UCSD-AML1 (cell line): ENCODE measurements around the gene CACNB4.
"Not testable (repeated sequence)": the region's sequence is repeated elsewhere in the genome, so short reads cannot be mapped to it uniquely, and the experiment has no call there.

Experiments used
- DNase-seq: peaks from one replicate; lab custom pipeline; 2025; ENCODE audit not compliant: unreplicated experiment; lab: John Stamatoyannopoulos, UW

Gene CACNB4

DNA sequence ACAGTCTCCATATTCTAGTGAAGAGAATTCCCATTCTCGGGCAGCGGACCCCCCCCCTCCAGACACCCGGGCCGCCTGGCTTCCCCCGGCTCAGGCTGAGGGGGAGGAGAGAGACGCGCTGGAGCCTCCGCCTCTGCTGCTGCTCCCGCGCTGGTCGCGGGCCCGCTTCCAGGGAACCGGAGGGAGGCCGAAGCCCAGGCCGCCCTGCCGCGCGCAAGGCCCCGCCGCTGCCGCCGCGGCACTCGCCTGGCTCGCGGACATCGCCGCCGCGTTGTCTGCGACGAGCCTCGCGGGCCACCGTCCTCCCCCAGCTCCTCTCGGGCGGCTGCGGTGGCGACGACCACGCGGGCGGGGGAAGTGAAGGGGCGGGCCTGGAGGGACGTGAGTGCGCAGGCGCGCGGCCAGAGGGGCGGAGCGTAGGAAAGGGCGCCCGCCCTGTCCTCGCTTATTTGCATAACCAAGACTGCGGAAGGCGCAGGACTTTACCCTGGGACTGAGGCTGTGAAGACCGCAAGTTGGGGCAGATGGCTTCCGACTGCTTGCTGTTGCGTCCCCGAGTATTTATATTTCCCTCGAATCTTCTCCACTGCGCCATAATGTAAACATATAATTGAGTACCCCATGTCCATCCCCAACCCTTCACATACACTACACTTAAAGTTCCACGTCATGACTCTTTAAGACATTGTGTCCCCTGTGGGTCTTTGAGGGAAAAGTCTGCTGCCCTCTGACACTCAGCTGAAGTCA is 270.5 kb downstream of the CACNB4 start, which contains the start of gene ARL5A:
Gene ARL5A (minus strand): TSS at position 279 of the 747 bp plus-strand sequence. CDS start 245 bp downstream, at position 34.
- DNase-seq, result peak; percentile 97

DNA sequence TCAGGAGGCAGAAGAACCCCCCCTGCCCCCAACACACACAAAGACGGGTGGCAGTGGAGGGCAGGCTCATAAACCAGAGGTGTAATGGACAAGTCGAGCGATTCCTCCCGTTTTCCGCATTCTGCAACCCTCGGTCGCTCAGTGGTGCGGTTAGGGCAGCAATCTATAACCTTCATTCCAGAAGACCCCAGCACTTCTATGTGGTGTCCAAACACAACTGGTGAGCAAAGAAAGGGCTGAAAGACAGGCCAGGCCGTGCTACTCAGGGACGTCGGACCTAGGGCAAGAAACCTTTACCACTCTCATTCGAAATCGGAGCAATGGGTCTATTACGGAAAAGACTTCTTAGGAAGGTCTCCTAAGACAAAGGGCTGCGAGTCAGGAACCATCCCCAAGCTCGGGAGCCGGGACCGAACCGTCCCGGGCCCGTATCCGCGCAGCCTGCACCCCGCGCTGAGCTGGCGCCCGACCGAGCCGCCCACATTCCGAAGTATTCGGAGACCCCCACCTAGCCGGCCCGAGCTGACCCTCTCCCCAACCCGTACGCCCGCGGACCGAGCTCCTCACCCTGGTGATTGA is 271.2 kb downstream of the CACNB4 start:
- DNase-seq, result peak; percentile 50

GRCh38 chr2:151826737-151827157 is 272.1 kb downstream of the CACNB4 start:
- DNase-seq, result no peak

GRCh38 chr2:151824886-151825285 is 274.0 kb downstream of the CACNB4 start:
- no peak for DNase-seq

GRCh38 chr2:151823651-151824050 is 275.2 kb downstream of the CACNB4 start:
- DNase-seq, result no peak

DNA sequence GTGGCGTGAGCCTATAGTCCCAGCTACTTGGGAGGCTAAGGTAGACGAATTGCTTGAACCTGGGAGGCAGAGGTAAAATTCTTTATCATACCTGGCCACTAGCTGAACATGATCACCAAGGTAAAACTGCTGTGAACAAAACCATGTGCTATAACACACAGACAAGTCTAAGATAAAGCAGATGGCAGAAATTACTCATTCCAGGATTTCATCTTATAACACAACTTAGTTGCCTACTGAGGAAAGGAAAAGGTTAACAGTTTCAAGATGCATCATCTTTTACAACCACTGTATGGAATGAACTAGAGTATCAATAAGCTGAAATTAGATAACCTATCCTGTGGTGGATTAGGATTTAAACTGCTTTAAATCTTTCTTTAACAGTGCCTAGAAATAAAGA is 278.9 kb downstream of the CACNB4 start:
- DNase-seq, result no peak

- DNase-seq, result no peak
Measured at GRCh38 chr2:151817929-151818328, 280.9 kb downstream of the CACNB4 start.

- no peak for DNase-seq
Measured at GRCh38 chr2:151816843-151817242, 282.0 kb downstream of the CACNB4 start.

- DNase-seq, result no peak
Measured at GRCh38 chr2:151815821-151816489, 282.9 kb downstream of the CACNB4 start.

DNA sequence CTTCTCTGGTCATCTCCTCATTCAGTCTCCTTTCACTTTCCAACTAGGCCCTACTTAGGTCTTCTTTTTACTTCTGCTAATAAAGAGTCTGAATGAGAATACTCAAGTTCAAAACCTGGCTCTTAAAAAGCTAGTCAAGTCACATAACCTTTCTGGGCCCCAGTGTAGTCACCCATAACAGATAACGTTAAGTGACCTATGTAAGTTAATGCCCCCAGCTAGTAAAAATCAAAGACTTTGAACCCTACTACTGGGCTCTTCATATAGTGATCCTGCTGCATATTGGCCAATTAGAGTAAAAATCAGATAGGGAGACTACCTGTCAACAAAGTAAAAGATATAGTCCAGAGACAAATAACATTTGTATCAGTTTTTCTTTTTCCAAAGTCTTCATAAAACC is 288.4 kb downstream of the CACNB4 start:
- DNase-seq, result no peak

- DNase-seq, result no peak
Measured at GRCh38 chr2:151809073-151809383, 289.8 kb downstream of the CACNB4 start.

DNA sequence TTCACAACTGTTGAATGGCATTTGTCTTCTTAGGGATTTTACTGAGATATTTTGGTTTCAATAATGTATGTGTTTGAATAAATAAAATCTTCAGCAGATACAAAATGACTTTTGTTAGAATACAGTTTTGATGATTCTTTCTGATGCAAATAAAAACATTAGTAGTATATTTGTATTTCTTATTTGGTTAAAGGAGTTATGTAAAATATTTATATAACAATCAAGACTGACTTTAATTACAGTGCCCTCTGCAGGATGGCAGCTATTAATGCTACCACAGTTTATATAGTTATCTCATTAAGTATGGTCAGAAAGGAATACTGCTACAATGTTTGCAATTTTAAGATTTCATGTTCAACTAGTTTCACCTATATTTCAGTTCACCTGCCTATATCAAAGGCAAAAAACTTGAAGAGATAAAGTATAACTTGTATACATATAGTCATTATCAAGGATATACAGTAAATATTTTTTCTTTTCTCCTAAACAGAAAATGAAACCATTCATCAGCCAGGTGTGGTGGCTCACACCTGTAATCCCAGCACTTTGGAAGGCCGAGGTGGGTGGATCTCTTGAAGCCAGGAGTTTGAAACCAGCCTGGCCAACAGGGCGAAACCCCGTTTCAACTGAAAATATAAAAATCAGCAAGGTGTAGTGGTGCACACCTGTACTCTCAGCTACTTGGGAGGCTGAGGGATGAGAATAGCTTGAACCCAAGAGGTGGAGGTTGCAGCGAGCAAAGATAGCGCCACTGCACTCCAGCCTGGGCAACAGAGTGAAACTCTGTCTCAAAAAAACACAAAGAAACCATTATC is 290.4 kb downstream of the CACNB4 start:
- DNase-seq, result no peak

DNA sequence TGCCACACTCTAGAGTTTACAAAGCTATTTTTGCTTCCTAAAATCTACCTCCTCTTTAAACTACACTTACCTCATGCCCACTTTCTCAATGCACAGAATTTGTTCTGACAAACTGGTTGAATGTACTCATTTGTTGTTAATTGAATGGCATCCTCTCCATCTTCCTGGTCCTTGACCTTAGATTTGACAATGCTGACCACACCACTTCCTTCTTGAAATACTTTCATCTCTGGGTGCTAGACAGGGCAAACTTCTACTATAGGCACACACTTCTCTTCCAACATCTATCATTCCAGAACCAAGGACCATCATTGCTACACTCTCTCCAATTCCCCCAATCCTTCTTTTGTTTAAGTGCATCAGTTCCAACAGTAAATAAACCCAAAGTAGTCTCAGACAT is 292.9 kb downstream of the CACNB4 start:
- no peak for DNase-seq

DNA sequence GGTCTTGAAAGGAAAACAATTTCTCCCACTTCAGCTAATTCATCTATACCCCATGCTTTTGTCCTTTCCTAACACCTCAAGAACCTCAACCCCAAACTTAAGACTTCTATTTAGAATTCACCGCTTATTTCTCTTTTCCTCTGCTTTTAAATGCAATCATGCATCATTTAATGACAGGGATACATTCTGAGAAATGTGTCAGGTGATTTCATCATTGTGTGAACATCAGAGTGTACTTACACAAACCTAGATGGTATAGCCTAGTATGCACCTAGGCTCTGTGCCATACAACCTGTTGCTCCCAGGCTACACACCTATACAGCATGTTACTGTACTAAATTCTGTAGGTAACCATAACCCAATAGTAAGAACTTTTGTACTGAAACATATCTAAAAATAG is 293.5 kb downstream of the CACNB4 start:
- no peak for DNase-seq

GRCh38 chr2:151803811-151804210 is 295.0 kb downstream of the CACNB4 start:
- DNase-seq, result no peak

DNA sequence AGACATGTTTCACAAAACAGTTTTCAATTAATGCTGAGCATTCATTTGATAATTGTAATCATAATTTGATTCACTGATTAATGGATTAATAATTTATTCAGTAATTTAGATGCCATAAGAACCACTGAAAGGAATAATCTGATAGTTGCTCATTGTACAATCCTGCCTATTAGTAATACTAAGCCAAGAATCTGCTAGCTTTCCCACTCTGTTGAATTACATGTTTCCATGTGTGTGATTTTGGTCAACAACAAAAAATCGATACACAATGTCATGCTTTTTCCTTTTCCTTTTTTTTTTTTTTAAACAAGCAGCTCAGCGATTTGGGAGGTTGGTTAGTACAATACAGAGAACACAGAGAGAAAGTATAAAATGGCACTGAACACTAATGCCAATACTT is 296.5 kb downstream of the CACNB4 start:
- no peak for DNase-seq

DNA sequence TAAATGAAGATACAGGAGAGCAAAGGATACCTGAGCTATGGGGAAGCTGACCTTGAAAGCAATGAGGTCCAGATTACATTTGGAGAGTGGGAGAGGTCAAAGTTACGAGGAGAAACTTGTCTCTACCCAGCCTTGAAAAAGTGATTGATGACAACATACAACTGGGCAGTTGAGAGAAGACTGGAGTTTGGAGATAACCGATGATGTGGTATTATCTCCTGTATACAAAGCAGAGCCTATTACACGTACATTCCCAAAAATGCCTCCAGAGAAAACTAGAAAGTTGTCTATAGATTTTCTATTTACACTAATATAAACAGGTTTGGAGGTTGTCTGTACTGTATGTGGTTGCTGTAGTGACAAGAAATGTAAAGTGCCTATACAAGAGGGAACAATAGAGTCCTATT is 299.0 kb downstream of the CACNB4 start:
- no peak for DNase-seq

DNA sequence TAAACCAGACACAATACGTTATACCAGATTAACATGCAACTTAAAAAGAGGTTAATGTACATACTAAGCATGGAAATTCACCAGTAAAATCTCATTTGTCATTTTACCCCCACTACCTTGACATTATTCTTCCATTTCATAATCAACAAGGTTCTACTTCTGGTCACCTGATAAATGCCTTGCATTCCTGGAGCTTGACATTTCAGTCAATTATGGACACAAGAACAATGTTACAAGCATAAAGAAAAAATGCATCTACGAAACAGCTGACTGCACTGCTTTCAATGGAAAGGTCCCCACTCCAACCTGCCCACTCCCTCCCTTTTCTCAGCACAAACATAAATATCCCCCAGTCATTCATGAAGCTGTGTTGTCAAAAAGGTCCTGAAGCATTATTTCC is 302.1 kb downstream of the CACNB4 start:
- no peak for DNase-seq

DNA sequence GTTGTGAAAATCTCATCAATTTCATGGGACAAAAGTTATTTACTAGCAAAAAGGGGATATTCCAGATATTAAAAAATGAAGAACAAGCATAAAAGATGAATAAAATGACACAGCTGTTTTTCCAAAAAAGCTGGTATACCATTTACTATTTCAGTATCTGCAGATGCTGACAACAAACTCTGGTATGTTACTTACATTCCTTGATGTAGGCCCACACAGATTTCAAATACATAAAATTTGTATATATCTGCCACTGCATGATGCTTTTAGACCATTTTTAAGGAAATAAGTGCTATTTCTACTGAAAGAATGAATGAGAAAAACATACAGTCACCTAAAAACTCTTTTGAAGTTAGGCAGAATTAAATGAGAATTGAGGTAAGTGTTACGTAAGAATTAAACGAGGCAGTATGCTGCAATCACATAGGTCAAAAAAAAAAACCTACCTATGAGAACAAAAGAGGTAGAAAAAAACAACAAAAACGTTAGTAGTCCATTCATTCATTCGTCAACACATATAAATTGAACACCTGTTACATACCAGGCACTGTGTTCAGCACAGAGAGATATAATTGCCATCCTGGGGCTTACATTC is 303.1 kb downstream of the CACNB4 start:
- DNase-seq, result no peak

- DNase-seq, result not testable (repeated sequence)
Measured at GRCh38 chr2:151794422-151794821, 304.4 kb downstream of the CACNB4 start.

- DNase-seq, result no peak
Measured at GRCh38 chr2:151793123-151793522, 305.7 kb downstream of the CACNB4 start.
